ENCODE results near the gene RMND5A. TPM values are rescaled to one million over a fixed set of nuclear protein-coding genes. Genes with fewer than 3 reads are reported as not detected.

The RMND5A gene, protein sequence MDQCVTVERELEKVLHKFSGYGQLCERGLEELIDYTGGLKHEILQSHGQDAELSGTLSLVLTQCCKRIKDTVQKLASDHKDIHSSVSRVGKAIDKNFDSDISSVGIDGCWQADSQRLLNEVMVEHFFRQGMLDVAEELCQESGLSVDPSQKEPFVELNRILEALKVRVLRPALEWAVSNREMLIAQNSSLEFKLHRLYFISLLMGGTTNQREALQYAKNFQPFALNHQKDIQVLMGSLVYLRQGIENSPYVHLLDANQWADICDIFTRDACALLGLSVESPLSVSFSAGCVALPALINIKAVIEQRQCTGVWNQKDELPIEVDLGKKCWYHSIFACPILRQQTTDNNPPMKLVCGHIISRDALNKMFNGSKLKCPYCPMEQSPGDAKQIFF
- total RNA-seq, result 19.6 and 23.0 TPM in 2 replicates

DNA sequence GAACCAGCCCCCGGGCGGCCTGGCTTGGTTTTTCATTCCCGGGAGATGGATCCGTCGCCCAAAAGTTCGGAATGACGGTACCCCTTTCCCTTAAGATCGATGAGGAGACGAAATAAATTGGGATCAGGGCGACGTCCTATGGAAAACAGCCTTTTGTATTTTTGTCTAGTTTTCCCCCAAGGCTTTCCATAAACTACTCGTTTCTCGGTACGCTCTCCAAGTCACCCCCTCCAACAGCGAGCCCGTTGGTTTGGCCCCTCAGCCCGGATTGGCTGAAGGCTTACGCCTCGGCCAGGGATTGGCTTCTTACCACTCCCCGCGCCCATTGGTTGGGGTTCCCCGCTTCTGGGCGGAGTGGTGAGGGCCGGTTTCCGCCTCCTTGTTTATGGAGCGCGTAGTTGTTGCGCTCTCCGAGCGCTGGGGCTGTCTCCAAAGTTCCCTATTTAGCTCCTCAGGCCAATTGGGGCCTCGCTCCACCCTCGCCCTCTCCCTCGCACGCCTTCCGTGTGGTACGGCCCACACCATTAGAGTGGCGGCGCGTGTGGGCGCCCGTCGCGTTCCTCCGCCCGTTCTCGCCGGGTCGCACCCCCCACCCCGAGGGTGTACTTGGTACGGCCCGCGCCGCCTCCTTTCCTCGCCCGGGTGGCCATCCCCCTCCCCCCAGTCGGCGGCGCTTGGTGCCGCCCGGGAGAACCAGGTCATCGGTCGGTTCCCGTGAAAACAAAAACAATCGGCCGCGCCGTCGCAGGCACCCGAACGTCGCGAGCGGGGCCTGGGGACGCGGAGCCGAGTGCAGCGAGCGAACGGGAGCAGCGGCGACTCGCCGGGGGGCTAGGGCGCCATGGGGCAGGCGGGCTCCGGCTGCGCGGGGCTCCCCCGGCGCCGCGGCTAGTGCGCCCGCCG is at the start of gene RMND5A:
RMND5A (plus strand) TSS at position 655 of the 903 bp plus-strand sequence. CDS start 377 bp downstream, outside the sequence.

DNA sequence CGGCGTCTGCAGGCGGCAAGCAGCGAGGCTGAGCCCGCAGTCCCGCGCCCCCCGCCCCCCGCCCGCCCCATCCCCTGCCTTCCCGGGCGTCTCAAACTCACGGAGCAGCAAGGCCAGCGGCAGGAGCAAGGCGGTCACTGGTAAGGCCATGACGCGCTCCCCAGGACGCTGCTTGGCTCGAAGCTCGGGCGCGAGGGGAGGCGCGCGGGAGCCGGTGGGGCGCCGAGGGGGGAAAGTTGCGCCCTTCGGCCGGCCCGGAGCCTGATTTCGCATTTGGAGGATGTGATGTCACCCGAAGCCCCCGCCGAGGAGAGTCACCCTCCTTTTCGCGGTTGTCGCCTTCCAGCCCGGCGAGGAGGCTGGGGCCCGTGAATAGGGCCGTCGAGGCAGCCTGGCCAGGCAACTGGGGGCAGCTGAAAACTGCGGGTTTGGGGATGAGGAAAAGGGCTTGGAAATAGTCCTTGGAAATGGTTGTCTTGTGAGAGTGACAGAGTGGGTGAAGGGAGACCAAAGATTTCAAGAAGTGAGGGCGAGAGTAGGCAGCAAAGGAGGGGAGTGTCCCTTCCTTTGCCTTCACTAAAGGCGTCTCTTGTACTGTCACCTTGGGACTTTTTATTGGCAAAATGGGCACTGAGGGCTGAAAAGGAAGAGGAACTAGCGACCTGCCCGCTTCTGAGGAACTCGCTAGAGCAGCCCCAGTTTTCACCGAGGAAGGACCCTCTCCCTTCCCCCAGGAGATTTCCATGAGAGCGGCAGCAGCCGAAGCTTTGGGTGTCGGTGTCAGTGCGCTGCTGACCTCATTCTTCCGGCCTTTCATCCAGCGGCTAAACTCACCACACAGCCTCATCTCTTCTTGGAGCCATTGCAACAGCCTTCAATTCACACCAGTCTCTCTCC is 70.8 kb downstream of the RMND5A start, which contains the start of gene CD8A:
CD8A (minus strand) TSS at position 238 of the 897 bp plus-strand sequence; CDS start at position 150, 88 bp downstream.

Other genes starting within 250 kb of the RMND5A start
- gene CHMP3, start 156.8 kb upstream of the RMND5A start, total RNA-seq, result 50.6 and 55.1 TPM in 2 replicates
- 9.7 and 10.2 TPM in 2 replicates for gene RNF103, start 96.4 kb upstream of the RMND5A start, total RNA-seq
- gene CD8A, start 70.6 kb downstream of the RMND5A start, total RNA-seq, result not detected in 2 replicates
- not detected in 2 replicates for gene CD8B, start 141.6 kb downstream of the RMND5A start, total RNA-seq
- 0.07 TPM in 1 of 2 replicates, not detected in the other for gene RGPD1, start 221.8 kb downstream of the RMND5A start, total RNA-seq